GM12878 (cell line): ENCODE results near the gene CDKL2. TPM values are rescaled to one million over a fixed set of nuclear protein-coding genes. Genes with fewer than 3 reads are reported as not detected.

Source experiments
- BMI1 ChIP-seq: fragments of 450-650 bp; IDR thresholded peaks from 2 replicates; pipeline ENCODE4 v1.6.1; 2016; ENCODE audit warnings: mild to moderate bottlenecking, moderate library complexity, borderline replicate concordance
- IKZF1 ChIP-seq: fragments of 450-650 bp; conservative IDR thresholded peaks from 2 replicates; pipeline ENCODE4 v1.6.1; 2017; ENCODE audit warnings: antibody characterized with exemption, mild to moderate bottlenecking
- REST ChIP-seq: IDR thresholded peaks from 2 replicates; pipeline ENCODE4 v1.6.1; 2012; ENCODE audit warnings: mild to moderate bottlenecking, low read depth, low read length
- SMAD1 ChIP-seq: fragments of 450-650 bp; IDR thresholded peaks from 2 replicates; pipeline ENCODE4 v1.6.1; 2018; ENCODE audit warnings: mild to moderate bottlenecking, low read depth; ENCODE audit not compliant: partially characterized antibody
- ZNF687 ChIP-seq: fragments of 450-650 bp; IDR thresholded peaks from 2 replicates; pipeline ENCODE4 v1.6.1; 2017; ENCODE audit warnings: mild to moderate bottlenecking, moderate library complexity
- polyA plus RNA-seq, 11 experiments: library from polyadenylated mRNA; depleted of rRNA in 4 of 11; unstranded in 6 of 11; stranded (reverse) in 5 of 11; fragments of >200 nt; fragmentation: Nextera tagmentation in 4 of 11; fragmentation: Illumina TruSeq in 1 of 11; extraction: Ambion mirVana in 4 of 11; extraction: Trizol in 1 of 11; gene quantifications; 1 replicate in 1 of 11; 2 replicates in 10 of 11; pipeline versions ENCODE4 v1.2.1 to v1.2.3, GENCODE V29; 2011 to 2016; ENCODE audit warnings: inconsistent platforms in 2 of 11, missing spikeins in 2 of 11, low read depth in 1 of 11
- total RNA-seq, 4 experiments: library from RNA; depleted of rRNA in 3 of 4; stranded (reverse); fragments of >200 nt in 3 of 4; fragmentation: Illumina TruSeq in 1 of 4; extraction: Trizol in 1 of 4; gene quantifications; 2 replicates each; pipeline versions ENCODE4 v1.2.1 to v1.2.3, GENCODE V29; 2013 to 2021
- TF ChIP-seq, protein P1 (sequence below): fragments of 450-650 bp; IDR thresholded peaks from 2 replicates; pipeline ENCODE4 v1.6.1; 2018; ENCODE audit warnings: mild to moderate bottlenecking, low read depth, moderate library complexity; ENCODE audit not compliant: partially characterized antibody

Gene CDKL2
- total and polyA plus RNA-seq, 10 of the 15 experiments (the other 5 are each of a cell fraction or from before 2014, with no cell fraction given) = 0.05 to 0.24 (median 0.06) TPM; not detected in 7

DNA sequence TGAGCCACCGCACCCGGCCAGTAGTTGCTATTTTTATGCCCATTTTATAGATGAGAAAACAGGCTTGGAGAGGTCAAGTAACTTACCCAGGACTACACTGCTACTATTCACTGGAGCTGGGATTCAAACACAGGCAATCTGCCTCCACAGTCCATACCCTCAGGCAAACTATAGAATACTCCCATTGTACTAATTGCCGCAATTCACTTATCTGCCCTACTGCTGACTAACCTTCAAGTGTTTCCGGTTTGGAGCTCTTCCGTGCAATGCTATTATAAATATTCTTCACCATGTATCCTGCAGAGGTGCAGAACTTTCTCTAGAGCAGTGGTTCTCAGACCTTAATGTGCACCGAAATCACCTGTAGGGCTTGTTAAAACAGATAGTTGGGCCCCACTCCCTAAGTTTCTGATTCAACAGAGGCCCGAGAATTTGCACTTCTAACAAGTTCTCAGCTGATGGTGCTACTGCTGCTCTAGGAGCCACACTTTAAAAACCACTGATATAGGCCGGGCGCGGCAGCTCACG is 44.7 kb upstream of the CDKL2 start (continued):
- TF ChIP-seq ZNF687 = no peak
- TF ChIP-seq IKZF1 = no peak
- TF ChIP-seq, protein P1, sequence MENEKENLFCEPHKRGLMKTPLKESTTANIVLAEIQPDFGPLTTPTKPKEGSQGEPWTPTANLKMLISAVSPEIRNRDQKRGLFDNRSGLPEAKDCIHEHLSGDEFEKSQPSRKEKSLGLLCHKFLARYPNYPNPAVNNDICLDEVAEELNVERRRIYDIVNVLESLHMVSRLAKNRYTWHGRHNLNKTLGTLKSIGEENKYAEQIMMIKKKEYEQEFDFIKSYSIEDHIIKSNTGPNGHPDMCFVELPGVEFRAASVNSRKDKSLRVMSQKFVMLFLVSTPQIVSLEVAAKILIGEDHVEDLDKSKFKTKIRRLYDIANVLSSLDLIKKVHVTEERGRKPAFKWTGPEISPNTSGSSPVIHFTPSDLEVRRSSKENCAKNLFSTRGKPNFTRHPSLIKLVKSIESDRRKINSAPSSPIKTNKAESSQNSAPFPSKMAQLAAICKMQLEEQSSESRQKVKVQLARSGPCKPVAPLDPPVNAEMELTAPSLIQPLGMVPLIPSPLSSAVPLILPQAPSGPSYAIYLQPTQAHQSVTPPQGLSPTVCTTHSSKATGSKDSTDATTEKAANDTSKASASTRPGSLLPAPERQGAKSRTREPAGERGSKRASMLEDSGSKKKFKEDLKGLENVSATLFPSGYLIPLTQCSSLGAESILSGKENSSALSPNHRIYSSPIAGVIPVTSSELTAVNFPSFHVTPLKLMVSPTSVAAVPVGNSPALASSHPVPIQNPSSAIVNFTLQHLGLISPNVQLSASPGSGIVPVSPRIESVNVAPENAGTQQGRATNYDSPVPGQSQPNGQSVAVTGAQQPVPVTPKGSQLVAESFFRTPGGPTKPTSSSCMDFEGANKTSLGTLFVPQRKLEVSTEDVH = no peak
- TF ChIP-seq SMAD1 = no peak
- TF ChIP-seq REST = no peak
- no peak for TF ChIP-seq BMI1
